ENCODE measurements around the gene TRPM3. TPM values are rescaled to one million over a fixed set of nuclear protein-coding genes. Genes with fewer than 3 reads are reported as not detected.
"Not testable (repeated sequence)": the region's sequence is repeated elsewhere in the genome, so short reads cannot be mapped to it uniquely, and the experiment has no call there.

TRPM3 gene
- total RNA-seq, 1 donor from 2014 or later = 0.22 TPM

DNA sequence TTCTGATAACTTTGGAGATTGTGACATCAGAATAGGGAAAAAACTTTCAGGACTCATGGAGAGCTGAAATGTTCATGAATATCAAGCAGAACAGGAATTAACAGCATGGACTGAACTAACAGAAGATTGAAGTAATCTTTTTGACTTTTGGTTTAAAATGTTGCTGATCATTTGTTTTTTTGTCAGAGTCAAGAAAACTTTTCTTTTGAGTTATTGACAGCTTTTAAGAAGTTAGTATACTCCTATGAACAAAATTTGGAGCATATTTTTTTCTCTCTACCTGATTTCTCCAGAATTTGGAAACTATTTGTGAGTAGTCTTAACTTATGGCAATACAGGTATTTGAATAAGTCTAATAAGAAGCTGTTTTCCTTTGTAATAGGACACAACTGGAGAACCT is 462.7 kb downstream of the TRPM3 start:
- no peak overlapping the region for H3K4me3 ChIP-seq

DNA sequence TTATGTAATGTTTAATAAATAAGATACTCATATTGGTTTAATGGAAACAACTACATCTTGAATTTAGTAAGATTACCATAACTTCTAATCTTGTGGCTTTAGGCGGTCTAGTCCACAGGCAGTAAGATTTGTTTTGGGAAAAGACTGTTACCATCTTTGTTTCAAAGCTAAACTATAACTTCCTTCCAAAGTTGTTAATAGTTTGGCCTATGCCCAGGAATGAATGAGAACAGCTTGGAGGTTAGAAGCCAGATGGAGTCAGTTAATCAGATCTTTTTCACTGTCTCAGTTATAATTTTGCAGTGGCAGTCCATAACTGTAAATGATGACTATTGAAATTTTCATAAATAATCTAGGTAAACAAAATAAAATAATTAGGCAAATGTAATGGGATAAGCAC is 465.1 kb downstream of the TRPM3 start:
- Histone ChIP-seq H3K27me3 (ENCODE audit: low read depth) (no peaks in the 10 kb centered on the region), H3K36me3 (no peaks in the 10 kb centered on the region), H3K4me1 (no peaks in the 10 kb centered on the region), H3K27ac (replicated peaks) (no peak overlapping the region), H3K9me3 (replicated peaks) (peaks cover 18% of the 10 kb centered on the region), H3K4me3 (no peak overlapping the region)
- intact Hi-C loops (cut with micrococcal nuclease) = no loop called here
- TF ChIP-seq, protein P1, sequence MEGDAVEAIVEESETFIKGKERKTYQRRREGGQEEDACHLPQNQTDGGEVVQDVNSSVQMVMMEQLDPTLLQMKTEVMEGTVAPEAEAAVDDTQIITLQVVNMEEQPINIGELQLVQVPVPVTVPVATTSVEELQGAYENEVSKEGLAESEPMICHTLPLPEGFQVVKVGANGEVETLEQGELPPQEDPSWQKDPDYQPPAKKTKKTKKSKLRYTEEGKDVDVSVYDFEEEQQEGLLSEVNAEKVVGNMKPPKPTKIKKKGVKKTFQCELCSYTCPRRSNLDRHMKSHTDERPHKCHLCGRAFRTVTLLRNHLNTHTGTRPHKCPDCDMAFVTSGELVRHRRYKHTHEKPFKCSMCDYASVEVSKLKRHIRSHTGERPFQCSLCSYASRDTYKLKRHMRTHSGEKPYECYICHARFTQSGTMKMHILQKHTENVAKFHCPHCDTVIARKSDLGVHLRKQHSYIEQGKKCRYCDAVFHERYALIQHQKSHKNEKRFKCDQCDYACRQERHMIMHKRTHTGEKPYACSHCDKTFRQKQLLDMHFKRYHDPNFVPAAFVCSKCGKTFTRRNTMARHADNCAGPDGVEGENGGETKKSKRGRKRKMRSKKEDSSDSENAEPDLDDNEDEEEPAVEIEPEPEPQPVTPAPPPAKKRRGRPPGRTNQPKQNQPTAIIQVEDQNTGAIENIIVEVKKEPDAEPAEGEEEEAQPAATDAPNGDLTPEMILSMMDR (IDR thresholded peaks at IDR 0.05; ENCODE audit: borderline replicate concordance) = no peak
- no peak for DNase-seq

More for the DNA sequence above, 462.7 kb downstream of the TRPM3 start:
- no peak for DNase-seq
- no peaks in the 10 kb centered on the region for H3K27me3 ChIP-seq (ENCODE audit: low read depth)
- H3K36me3 ChIP-seq = no peaks in the 10 kb centered on the region
- H3K27ac ChIP-seq (replicated peaks) = no peak overlapping the region
- H3K9me3 ChIP-seq (replicated peaks) = peaks cover 18% of the 10 kb centered on the region
- TF ChIP-seq, protein P1 (IDR thresholded peaks at IDR 0.05; ENCODE audit: borderline replicate concordance) = no peak
- H3K4me1 ChIP-seq = no peaks in the 10 kb centered on the region
- intact Hi-C loops (cut with micrococcal nuclease) = no loop called here

DNA sequence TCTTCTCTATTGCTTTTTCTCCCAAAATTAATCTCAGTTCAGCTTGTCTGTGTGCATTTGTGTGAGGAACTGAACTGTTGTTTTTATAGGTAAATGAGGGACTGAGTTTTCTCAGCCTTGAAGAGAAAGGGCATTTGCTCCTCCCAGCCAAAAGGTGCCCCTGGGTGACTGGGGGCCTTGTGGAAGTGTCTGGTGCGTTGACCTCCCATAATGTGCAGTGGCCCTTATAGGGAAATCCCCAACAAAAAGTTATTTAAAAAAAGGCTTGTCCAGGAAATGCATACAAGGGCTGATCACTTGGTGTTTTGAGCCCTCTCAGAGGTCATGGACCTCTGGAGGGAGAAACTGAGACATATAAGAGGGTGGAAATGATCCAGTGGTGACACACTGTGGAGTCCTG is 467.3 kb downstream of the TRPM3 start:
- Histone ChIP-seq H3K27me3 (ENCODE audit: low read depth) (no peaks in the 10 kb centered on the region), H3K27ac (replicated peaks) (no peak overlapping the region), H3K4me3 (no peak overlapping the region), H3K4me1 (no peaks in the 10 kb centered on the region), H3K9me3 (replicated peaks) (peaks cover 31% of the 10 kb centered on the region), H3K36me3 (no peaks in the 10 kb centered on the region)
- TF ChIP-seq, protein P1 (IDR thresholded peaks at IDR 0.05; ENCODE audit: borderline replicate concordance) = no peak
- DNase-seq = no peak
- intact Hi-C loops (cut with micrococcal nuclease) = no loop called here

DNA sequence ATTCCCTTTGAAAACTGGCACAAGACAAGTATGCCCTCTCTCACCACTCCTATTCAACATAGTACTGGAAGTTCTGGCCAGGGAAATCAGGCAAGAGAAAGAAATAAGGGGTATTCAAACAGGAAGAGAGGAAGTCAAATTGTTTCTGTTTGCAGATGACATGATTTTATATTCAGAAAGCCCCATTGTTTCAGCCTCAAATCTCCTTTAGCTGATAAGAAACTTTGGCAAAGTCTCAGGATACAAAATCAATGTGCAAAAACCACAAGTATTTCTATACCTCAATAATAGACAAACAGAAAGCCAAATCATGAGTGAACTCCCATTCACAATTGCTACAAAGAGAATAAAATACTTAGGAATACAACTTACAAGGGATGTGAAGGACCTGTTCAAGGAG is 476.8 kb downstream of the TRPM3 start:
- H3K9me3 ChIP-seq (replicated peaks) = peaks cover 17% of the 10 kb centered on the region
- H3K27ac ChIP-seq (replicated peaks); H3K36me3 ChIP-seq; intact Hi-C loops (cut with micrococcal nuclease); H3K4me1 ChIP-seq; DNase-seq; H3K27me3 ChIP-seq (ENCODE audit: low read depth); H3K4me3 ChIP-seq: not testable (repeated sequence)

DNA sequence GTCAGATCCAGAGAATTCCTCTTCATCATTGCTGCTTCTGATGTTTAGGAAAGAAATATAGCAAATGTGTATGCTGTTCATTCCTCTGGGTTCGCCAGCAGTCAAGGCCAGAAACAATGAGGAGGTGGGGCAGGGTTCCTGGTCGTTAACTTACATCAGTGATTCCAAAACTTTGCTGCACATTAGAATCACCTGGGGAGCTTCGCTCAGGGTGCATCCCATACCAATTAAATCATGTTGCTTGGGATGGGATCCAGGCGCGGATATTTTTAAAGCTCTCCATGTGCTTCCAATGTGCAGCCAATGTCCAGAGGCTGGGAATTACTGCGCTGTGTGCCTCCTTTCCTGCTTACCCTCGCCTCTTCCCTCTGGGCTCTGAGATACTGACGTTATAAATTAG is 479.1 kb downstream of the TRPM3 start:
- H3K4me1 ChIP-seq = no peaks in the 10 kb centered on the region
- no peak overlapping the region for H3K27ac ChIP-seq (replicated peaks)
- TF ChIP-seq, protein P1 (IDR thresholded peaks at IDR 0.05; ENCODE audit: borderline replicate concordance) = no peak
- no peaks in the 10 kb centered on the region for H3K27me3 ChIP-seq (ENCODE audit: low read depth)
- no peaks in the 10 kb centered on the region for H3K36me3 ChIP-seq
- no peak overlapping the region for H3K4me3 ChIP-seq
- no peak for DNase-seq
- no peaks in the 10 kb centered on the region for H3K9me3 ChIP-seq (replicated peaks)
- intact Hi-C loops (cut with micrococcal nuclease) = no loop called here

DNA sequence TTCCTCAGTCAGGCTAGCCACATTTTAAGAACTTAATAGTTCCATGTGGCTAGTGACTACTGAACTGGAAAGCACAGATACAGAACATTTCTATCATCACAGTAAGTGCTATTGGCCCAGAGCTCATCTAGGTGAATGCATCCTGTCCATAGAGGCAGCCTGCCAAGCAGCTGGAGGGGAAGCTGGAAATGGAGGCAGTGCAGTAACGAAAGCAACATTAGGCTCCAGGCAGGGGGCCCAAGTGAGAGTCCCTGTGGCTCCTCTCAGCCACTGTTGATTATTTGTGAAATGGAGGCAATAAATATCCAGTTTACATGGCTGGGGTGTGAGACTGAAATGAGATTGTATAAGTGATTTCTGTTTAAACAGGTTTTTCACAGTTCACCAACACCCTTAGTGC is 479.8 kb downstream of the TRPM3 start:
- TF ChIP-seq, protein P1 (IDR thresholded peaks at IDR 0.05; ENCODE audit: borderline replicate concordance) = no peak
- no peaks in the 10 kb centered on the region for H3K36me3 ChIP-seq
- no peaks in the 10 kb centered on the region for H3K9me3 ChIP-seq (replicated peaks)
- H3K4me1 ChIP-seq = no peaks in the 10 kb centered on the region
- H3K27ac ChIP-seq (replicated peaks) = no peak overlapping the region
- H3K27me3 ChIP-seq (ENCODE audit: low read depth) = no peaks in the 10 kb centered on the region
- H3K4me3 ChIP-seq = no peak overlapping the region
- intact Hi-C loops (cut with micrococcal nuclease) = loop anchor here (2.0 kb wide), 1 partner anchor 607 kb away; no protein-coding TSS in a partner anchor
- DNase-seq = no peak

Measured in left ventricle myocardium inferior (tissue), 1 donor.